SW480 (cell line): ENCODE results near the gene WARS2.
"Not testable (repeated sequence)": the region's sequence is repeated elsewhere in the genome, so short reads cannot be mapped to it uniquely, and the experiment has no call there.

Source experiments
- DNase-seq: peaks from one replicate; pipeline ENCODE4 v3.0.0-alpha.2; 2016; ENCODE audit warnings: low spot score

The WARS2 gene

GRCh38 chr1:119140177-119141019, at the start of gene WARS2:
Gene WARS2, minus strand, starts transcription at chr1:119140653. Its CDS starts 9 bp downstream, at chr1:119140644.
- DNase-seq, result peak; percentile 97

GRCh38 chr1:119188926-119189325, 48.5 kb upstream of the WARS2 start:
- DNase-seq, result no peak

- no peak for DNase-seq
Measured at GRCh38 chr1:119187416-119187815, 47.0 kb upstream of the WARS2 start.

- no peak for DNase-seq
Measured at GRCh38 chr1:119186471-119186870, 46.0 kb upstream of the WARS2 start.

- no peak for DNase-seq
Measured at GRCh38 chr1:119184972-119185371, 44.5 kb upstream of the WARS2 start.

- DNase-seq, result no peak
Measured at GRCh38 chr1:119181218-119181617, 40.8 kb upstream of the WARS2 start.

GRCh38 chr1:119179051-119179450, 38.6 kb upstream of the WARS2 start:
- no peak for DNase-seq

- not testable (repeated sequence) for DNase-seq
Measured at GRCh38 chr1:119172927-119173326, 32.5 kb upstream of the WARS2 start.

- DNase-seq, result not testable (repeated sequence)
Measured at GRCh38 chr1:119171381-119172010, 31.0 kb upstream of the WARS2 start.

GRCh38 chr1:119163396-119163795, 22.9 kb upstream of the WARS2 start:
- DNase-seq, result no peak

GRCh38 chr1:119160866-119161265, 20.4 kb upstream of the WARS2 start:
- DNase-seq, result no peak

- DNase-seq, result no peak
Measured at GRCh38 chr1:119160409-119160808, 20.0 kb upstream of the WARS2 start.

- no peak for DNase-seq
Measured at GRCh38 chr1:119159966-119160365, 19.5 kb upstream of the WARS2 start.

GRCh38 chr1:119159111-119159510, 18.7 kb upstream of the WARS2 start:
- DNase-seq, result no peak

- not testable (repeated sequence) for DNase-seq
Measured at GRCh38 chr1:119156761-119157160, 16.3 kb upstream of the WARS2 start.

GRCh38 chr1:119155069-119155468, 14.6 kb upstream of the WARS2 start:
- DNase-seq, result not testable (repeated sequence)

- no peak for DNase-seq
Measured at GRCh38 chr1:119150150-119150549, 9.7 kb upstream of the WARS2 start.

GRCh38 chr1:119147661-119148090, 7.2 kb upstream of the WARS2 start:
- no peak for DNase-seq

GRCh38 chr1:119146466-119146865, 6.0 kb upstream of the WARS2 start:
- DNase-seq, result no peak

- no peak for DNase-seq
Measured at GRCh38 chr1:119144813-119145212, 4.4 kb upstream of the WARS2 start.

GRCh38 chr1:119143706-119144105, 3.3 kb upstream of the WARS2 start:
- DNase-seq, result no peak

- no peak for DNase-seq
Measured at GRCh38 chr1:119141660-119142059, 1.2 kb upstream of the WARS2 start.

- DNase-seq, result peak; percentile 2
Measured at GRCh38 chr1:119141020-119141424, 569 bp upstream of the WARS2 start.

- peak; percentile 69 for DNase-seq
Measured at GRCh38 chr1:119139857-119140176, 636 bp downstream of the WARS2 start.
